Measurements from ENCODE around the gene STK16. TPM values are rescaled to one million over a fixed set of nuclear protein-coding genes. Genes with fewer than 3 reads are reported as not detected.

Gene STK16
- total and polyA plus RNA-seq, 2 of the 13 experiments (the other 11 are each of a cell fraction or from before 2014, with no cell fraction given), result 28.0 to 50.9 TPM

DNA sequence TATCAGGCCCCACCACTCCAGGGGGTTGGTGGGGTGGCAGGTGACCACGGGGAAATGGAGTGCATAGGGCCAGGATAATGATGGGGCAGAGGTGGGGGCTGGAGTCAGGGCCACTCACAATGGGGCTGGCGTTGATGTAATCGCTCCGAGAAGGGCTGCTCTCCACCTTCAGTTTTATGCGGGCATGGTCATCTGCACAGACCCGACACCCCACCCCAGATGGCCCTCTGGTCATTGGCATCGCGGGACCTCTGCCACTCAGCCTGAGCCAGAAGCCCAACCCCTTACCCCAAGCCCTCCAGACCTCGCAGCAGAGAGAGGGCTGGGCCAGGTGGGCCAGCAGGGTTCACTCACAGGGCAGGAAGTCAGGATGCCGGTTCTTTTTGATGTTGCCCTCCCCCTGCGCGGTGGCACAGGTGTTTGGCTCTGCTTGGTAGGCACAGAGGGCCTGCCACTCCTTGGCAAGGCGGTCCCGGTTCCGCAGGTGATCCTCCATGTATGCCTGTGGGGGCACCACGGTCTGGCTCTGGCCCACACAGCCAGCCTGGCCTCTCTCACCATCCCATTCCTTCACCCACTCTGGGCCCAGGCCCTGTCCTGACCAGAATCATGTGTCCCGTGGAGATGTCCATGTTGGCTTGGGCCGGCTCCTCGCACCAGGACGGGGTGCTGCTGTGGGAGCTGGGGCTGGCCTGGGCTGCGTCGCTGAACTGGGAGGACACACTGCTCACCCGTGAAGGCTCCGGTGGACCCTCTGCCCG lies 51.5 kb downstream of the STK16 start (continued):
- no peak for TF ChIP-seq ZNF782 (CRISPR knock-in tag; IDR thresholded peaks at IDR 0.05; ENCODE audit: borderline replicate concordance)

GRCh38 chr2:219297766-219298456 lies 52.6 kb downstream of the STK16 start:
- H3K4me2 ChIP-seq (ENCODE audit: low read depth, low read length), result no peak overlapping the region
- H3K4me3 ChIP-seq (replicated peaks in 1 of 3; ENCODE audit: insufficient read depth in 1 of 3, low read depth in 2 of 3, low read length in 3 of 3), result no peak overlapping the region
- FAIRE-seq (no peak), ATAC-seq (peak; percentile 11; the same call in 2 of the 3 replicates), DNase-seq (ENCODE audit: low spot score) (no peak)
- H3K36me3 ChIP-seq (replicated peaks in 1 of 2; ENCODE audit: control insufficient read depth in 1 of 2, insufficient read depth in 2 of 2, low read length in 2 of 2), result no peaks in the 10 kb centered on the region
- no peaks in the 10 kb centered on the region for H3K9me3 ChIP-seq (ENCODE audit: low read length)
- H3K27ac ChIP-seq (ENCODE audit: extremely low read length, insufficient read depth, low read length), result no peak overlapping the region
- H3K79me2 ChIP-seq (ENCODE audit: insufficient read depth, low read length), result no peaks in the 10 kb centered on the region
- no TSS peak for BruUV-seq (replicated peaks)
- no peak overlapping the region for H3K9ac ChIP-seq (ENCODE audit: insufficient read depth, low read depth, low read length)
- peaks cover 42% of the 10 kb centered on the region for H3K4me1 ChIP-seq (ENCODE audit: insufficient read depth, low read length)
- in situ Hi-C loops (cut with HindIII; ENCODE audit: extremely low pct_ligation_motif_present, low pct_unique_long_range_greater_than_20kb) (loop anchor here (5.0 kb wide), 1 partner anchor 126 kb away; the partner anchor contains the start of gene SLC23A3), intact Hi-C loops (cut with micrococcal nuclease; ENCODE audit: unreplicated experiment) (loop anchor here (1.0 to 10.0 kb wide), 4 partner anchors 121 to 241 kb away; partner anchors contain the start of gene CNPPD1)
- ChIA-PET POLR2A (interaction anchor here (1.4 kb wide), 1 partner anchor 49 kb away, joined by 3 read pairs; no protein-coding TSS in a partner anchor), CTCF (ENCODE audit: low intra/inter-chr PET ratio, low total read pairs) (interaction anchor here (1.3 to 2.9 kb wide), 4 partner anchors 20 to 143 kb away, joined by 5 to 28 read pairs (median 15); partner anchors contain the start of genes DNAJB2 and NHEJ1)
- no peaks in the 10 kb centered on the region; the same call in 1 of the 2 replicates for H4K20me1 ChIP-seq (ENCODE audit: insufficient read depth, low read length)
- TF ChIP-seq ZNF768 (CRISPR knock-in tag; IDR thresholded peaks at IDR 0.05) (0 out of 2 replicates have a peak, but pooled peaks have one; percentile 13), ZFP37 (CRISPR knock-in tag; IDR thresholded peaks at IDR 0.05; ENCODE audit: borderline replicate concordance) (0 out of 2 replicates have a peak, but pooled peaks have one; percentile 2), ZNF276 (CRISPR knock-in tag; IDR thresholded peaks at IDR 0.05; ENCODE audit: low read depth) (no peak), ZNF260 (CRISPR knock-in tag; IDR thresholded peaks at IDR 0.05; ENCODE audit: borderline replicate concordance, low read depth) (no peak)
- TF ChIP-seq, protein P1, sequence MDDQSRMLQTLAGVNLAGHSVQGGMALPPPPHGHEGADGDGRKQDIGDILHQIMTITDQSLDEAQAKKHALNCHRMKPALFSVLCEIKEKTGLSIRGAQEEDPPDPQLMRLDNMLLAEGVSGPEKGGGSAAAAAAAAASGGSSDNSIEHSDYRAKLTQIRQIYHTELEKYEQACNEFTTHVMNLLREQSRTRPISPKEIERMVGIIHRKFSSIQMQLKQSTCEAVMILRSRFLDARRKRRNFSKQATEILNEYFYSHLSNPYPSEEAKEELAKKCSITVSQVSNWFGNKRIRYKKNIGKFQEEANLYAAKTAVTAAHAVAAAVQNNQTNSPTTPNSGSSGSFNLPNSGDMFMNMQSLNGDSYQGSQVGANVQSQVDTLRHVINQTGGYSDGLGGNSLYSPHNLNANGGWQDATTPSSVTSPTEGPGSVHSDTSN (CRISPR knock-in tag; IDR thresholded peaks at IDR 0.05; ENCODE audit: borderline replicate concordance), result no peak
- TF ChIP-seq, protein P2, sequence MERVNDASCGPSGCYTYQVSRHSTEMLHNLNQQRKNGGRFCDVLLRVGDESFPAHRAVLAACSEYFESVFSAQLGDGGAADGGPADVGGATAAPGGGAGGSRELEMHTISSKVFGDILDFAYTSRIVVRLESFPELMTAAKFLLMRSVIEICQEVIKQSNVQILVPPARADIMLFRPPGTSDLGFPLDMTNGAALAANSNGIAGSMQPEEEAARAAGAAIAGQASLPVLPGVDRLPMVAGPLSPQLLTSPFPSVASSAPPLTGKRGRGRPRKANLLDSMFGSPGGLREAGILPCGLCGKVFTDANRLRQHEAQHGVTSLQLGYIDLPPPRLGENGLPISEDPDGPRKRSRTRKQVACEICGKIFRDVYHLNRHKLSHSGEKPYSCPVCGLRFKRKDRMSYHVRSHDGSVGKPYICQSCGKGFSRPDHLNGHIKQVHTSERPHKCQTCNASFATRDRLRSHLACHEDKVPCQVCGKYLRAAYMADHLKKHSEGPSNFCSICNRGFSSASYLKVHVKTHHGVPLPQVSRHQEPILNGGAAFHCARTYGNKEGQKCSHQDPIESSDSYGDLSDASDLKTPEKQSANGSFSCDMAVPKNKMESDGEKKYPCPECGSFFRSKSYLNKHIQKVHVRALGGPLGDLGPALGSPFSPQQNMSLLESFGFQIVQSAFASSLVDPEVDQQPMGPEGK (CRISPR knock-in tag; IDR thresholded peaks at IDR 0.05), result no peak
- no peak overlapping the region for H2AFZ ChIP-seq (ENCODE audit: low read length)
- H3K27me3 ChIP-seq (ENCODE audit: control insufficient read depth in 1 of 2, insufficient read depth in 2 of 2, low read length in 2 of 2), result peaks cover 12 to 83% of the 10 kb centered on the region in 2 experiments
- 56% methylated on average over 14 of the region's 14 CpGs for WGBS (ENCODE audit: low lambda C conversion rate)
